GM21381 (cell line): ENCODE measurements around the gene C5AR2.
"Not testable (repeated sequence)": the region's sequence is repeated elsewhere in the genome, so short reads cannot be mapped to it uniquely, and the experiment has no call there.

Source experiments
- ATAC-seq: cut with Tn5 transposase; IDR thresholded peaks from one replicate; pipeline ENCODE4 v1.9.1; 2021; ENCODE audit warnings: mild to moderate bottlenecking, moderate library complexity; ENCODE audit not compliant: unreplicated experiment

Gene C5AR2

GRCh38 chr19:47331931-47332547, at the start of gene C5AR2:
C5AR2 (plus strand) TSS chr19:47332175; CDS start chr19:47340800, 8,625 bp downstream.
- no peak for ATAC-seq

DNA sequence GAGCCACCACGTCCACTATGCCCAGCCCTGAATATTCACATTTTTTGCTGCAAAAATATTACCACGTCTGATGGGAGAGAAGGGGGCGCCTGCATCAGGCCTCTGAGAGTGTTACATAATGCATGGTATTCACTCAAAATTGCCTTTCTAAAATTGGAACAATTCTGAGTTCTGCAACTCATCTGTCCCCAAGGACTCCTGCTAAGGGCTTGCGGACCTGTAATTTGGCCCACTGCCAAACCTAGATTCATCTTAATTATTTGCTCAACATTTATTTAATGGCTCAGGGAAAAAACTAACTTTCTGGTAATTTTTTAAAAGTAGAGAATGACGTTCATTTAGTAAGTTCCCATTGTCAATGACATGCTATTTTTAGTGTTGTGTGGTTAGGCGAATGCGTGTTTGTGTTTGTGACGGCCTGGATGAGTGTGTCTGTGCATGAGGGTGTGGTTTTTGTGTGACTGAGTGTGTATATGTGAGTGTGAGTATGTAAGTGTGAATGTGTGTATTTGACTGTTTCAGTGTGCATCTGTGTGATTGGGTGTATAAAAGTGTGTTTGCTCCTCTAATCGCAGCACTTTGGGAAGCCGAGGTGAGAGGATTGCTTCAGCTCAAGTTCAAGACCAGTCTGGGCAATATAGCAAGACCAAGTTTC, 48.4 kb upstream of the C5AR2 start:
- no peak for ATAC-seq

DNA sequence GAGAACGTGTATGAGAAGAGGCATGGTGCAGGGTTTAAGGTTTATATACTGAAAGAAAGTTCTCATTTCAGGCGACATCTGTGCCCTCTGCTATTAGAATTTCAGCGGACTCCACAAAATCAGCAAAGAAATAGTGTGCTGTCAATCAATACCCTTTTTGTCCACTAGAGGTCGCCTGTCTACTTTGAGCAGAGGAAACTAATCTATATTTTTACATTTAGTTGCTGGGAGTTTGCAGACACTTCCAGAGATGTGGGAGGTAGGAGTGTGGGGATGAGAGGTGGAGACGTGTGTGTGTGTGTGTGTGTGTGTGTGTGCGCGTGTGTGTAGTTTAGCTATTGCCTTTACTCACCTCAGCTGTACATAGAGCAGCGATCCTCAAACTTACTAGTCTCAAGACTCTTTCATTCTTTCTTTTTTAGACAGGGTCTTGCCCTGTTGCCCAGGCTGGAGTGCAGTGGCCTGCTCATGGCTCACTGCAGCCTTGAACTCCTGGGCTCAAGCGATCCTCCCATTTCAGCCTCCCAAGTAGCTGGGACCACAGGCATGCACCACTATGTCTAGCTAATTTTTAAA, 47.6 kb upstream of the C5AR2 start:
- ATAC-seq = no peak

- ATAC-seq = no peak
Measured at GRCh38 chr19:47296036-47296435, 35.9 kb upstream of the C5AR2 start.

DNA sequence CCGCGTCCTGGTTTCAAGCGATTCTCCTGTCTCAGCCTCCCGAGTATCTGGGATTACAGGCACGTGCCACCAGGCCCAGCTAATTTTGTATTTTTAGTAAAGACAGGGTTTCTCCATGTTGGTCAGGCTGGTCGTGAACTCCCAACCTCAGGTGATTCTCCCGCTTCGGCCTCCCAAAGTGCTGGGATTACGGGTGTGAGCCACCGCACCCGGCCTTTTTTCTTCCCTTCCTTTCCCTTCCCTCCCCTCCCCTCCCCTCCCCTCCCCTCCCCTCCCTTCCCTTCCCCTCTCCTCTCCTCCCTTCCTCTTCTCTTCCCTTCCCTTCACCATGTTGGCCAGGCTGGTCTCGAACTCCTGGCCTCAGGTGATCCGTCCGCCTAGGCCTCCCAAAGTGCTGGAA, 31.1 kb upstream of the C5AR2 start:
- ATAC-seq = not testable (repeated sequence)

GRCh38 chr19:47302249-47302648, 29.7 kb upstream of the C5AR2 start:
- no peak for ATAC-seq

GRCh38 chr19:47303966-47304365, 28.0 kb upstream of the C5AR2 start:
- ATAC-seq = no peak

GRCh38 chr19:47305309-47305751, 26.6 kb upstream of the C5AR2 start:
- ATAC-seq = no peak

DNA sequence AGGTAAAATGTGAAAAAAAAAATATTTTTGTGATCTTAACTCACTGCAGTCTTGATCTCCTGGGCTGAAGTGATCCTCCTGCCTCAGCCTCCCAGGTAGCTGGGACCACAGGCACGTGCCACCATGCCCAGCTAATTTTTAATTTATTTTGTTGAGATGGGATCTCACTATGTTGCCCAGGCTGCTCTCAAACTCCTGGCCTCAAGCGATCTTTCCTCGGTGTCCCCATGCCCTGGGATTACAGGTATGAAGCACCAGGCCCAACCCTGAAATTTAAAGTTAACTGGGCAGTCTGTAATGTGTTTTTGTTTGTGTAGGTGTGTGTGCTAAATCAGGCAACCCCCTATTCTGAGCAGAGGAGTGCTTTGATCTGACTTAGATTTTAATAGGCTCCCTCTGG, 25.7 kb upstream of the C5AR2 start:
- ATAC-seq = no peak

GRCh38 chr19:47309038-47309437, 22.9 kb upstream of the C5AR2 start:
- ATAC-seq = no peak

- no peak for ATAC-seq
Measured at GRCh38 chr19:47309608-47310007, 22.4 kb upstream of the C5AR2 start, which contains the start of gene C5AR1. C5AR1 (plus strand) TSS chr19:47309861; CDS start chr19:47309896, 35 bp downstream.

- no peak for ATAC-seq
Measured at GRCh38 chr19:47310323-47310722, 21.7 kb upstream of the C5AR2 start.

GRCh38 chr19:47310819-47311218, 21.2 kb upstream of the C5AR2 start:
- no peak for ATAC-seq

DNA sequence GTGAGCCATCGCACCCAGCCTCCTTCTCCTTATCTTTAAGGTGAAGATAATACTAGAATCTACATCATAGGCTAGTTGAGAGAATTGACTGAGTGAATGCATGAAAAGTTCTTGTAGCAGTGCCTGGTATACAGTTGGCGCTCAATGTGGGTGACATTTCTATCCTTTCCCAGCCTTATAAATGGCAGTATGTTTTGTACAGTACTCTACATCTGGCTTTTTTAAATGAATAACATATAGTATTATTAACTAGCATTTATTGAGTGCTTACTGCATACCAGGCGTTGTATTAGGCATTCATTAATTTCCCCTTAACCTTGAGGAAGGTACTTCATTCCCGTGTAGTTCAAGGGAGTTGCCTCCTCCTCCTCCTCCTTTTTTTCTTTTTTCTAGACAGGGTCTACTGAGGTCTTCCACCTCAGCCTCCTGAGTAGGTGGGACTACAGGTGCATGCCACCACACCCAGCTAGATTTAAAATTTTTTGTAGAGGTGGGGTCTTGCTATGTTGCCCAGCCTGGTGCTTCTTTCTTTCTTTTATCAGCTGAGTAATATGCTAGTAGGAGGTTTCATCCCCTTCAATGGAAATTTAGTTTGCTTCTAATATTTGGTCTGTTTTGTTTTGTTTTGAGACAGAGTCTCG, 19.5 kb upstream of the C5AR2 start:
- no peak for ATAC-seq

GRCh38 chr19:47313754-47314295, 18.1 kb upstream of the C5AR2 start:
- ATAC-seq = no peak

DNA sequence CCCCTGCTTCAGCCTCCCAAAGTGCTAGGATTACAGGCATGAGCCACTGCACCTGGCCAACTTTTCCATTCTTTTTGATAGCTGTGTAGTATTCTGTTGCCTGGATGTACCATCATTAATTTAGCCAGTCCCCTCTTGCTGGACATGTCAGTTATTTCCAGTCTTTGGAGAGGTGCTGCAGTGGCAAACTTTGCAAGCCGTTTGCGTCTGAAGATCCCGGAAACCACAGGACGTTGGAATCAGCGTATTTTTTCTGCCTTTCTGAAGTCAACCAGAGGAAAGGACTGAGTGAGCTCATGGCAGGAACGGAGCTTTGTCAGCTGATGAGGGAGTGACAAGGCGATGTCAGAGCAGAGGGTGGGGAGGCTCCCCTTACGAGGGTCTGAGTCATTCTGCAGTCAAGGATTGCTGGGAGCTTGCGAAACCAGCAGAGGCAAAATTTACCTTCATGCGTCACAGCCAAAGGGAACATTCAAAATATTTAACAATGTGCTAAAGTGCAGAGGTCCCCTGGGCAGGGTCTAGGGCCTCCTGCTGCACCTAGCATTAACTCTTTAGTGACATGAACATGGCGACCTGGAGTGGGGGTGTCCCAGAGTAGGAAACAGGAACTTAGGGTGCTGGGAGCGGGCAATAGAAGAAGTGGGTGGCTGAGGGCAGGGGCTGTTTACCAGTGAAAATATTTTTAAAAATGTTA, 16.7 kb upstream of the C5AR2 start:
- no peak for ATAC-seq

DNA sequence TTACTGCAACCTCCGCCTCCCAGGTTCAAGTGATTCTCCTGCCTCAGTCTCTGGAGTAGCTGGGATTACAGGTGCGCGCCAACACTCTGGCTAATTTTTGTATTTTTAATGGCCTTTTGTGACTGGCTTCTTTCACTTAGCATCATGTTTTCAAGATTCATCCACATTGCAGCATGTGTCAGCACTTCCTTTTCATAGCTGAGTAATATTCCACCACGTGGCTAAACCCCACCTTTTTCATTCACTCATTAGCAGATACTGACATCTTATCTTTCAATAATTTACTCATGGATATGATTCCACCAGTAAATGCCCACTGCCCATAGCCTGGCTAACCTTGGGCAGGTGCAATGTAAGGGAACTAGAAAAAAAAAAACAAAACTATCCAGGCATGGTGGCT, 15.5 kb upstream of the C5AR2 start:
- no peak for ATAC-seq

DNA sequence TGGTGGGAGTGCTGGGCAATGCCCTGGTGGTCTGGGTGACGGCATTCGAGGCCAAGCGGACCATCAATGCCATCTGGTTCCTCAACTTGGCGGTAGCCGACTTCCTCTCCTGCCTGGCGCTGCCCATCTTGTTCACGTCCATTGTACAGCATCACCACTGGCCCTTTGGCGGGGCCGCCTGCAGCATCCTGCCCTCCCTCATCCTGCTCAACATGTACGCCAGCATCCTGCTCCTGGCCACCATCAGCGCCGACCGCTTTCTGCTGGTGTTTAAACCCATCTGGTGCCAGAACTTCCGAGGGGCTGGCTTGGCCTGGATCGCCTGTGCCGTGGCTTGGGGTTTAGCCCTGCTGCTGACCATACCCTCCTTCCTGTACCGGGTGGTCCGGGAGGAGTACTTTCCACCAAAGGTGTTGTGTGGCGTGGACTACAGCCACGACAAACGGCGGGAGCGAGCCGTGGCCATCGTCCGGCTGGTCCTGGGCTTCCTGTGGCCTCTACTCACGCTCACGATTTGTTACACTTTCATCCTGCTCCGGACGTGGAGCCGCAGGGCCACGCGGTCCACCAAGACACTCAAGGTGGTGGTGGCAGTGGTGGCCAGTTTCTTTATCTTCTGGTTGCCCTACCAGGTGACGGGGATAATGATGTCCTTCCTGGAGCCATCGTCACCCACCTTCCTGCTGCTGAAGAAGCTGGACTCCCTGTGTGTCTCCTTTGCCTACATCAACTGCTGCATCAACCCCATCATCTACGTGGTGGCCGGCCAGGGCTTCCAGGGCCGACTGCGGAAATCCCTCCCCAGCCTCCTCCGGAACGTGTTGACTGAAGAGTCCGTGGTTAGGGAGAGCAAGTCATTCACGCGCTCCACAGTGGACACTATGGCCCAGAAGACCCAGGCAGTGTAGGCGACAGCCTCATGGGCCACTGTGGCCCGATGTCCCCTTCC, 11.8 kb upstream of the C5AR2 start:
- no peak for ATAC-seq

GRCh38 chr19:47321630-47322029, 10.3 kb upstream of the C5AR2 start:
- no peak for ATAC-seq

DNA sequence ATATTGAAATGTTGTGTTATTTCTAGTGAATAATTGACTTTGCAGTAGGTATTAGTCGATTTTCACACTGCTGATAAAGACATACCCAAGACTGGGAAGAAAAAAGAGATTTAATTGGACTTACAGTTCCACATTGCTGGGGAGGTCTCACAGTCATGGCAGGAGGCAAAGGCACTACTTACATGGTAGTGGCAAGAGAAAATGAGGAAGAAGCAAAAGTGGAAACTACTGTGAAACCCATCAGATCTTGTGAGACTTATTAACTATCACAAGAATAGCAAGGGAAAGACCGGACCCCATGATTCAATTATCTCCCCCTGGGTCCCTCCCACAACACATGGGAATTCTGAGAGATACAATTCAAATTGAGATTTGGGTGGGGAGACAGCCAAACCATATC, 9.9 kb upstream of the C5AR2 start:
- ATAC-seq = no peak
